GM18868 (cell line): Measurements from ENCODE around the gene ACOT2.
"Not testable (repeated sequence)": the region's sequence is repeated elsewhere in the genome, so short reads cannot be mapped to it uniquely, and the experiment has no call there.

Experiments
- ATAC-seq: cut with Tn5 transposase; IDR thresholded peaks from one replicate; pipeline ENCODE4 v1.9.1; 2021; ENCODE audit warnings: mild to moderate bottlenecking, moderate library complexity; ENCODE audit not compliant: unreplicated experiment

Gene ACOT2

GRCh38 chr14:73569185-73569958 lies at the start of gene ACOT2:
Gene ACOT2, plus strand, starts transcription at chr14:73569213. Its CDS starts 28 bp downstream, at chr14:73569241.
- peak; percentile 59 for ATAC-seq

- ATAC-seq = no peak
Observed at GRCh38 chr14:73521229-73521628, 47.8 kb upstream of the ACOT2 start.

GRCh38 chr14:73524493-73524892 lies 44.5 kb upstream of the ACOT2 start:
- ATAC-seq = no peak

- no peak for ATAC-seq
Observed at GRCh38 chr14:73526036-73526984, 42.7 kb upstream of the ACOT2 start.

GRCh38 chr14:73529356-73529755 lies 39.7 kb upstream of the ACOT2 start:
- ATAC-seq = not testable (repeated sequence)

- ATAC-seq = not testable (repeated sequence)
Observed at GRCh38 chr14:73531971-73532370, 37.0 kb upstream of the ACOT2 start.

- not testable (repeated sequence) for ATAC-seq
Observed at GRCh38 chr14:73537244-73538045, 31.6 kb upstream of the ACOT2 start.

GRCh38 chr14:73539017-73539416 lies 30.0 kb upstream of the ACOT2 start:
- peak; percentile 89 for ATAC-seq

- not testable (repeated sequence) for ATAC-seq
Observed at GRCh38 chr14:73542961-73543360, 26.1 kb upstream of the ACOT2 start.

GRCh38 chr14:73545353-73545752 lies 23.7 kb upstream of the ACOT2 start:
- ATAC-seq = not testable (repeated sequence)

- ATAC-seq = not testable (repeated sequence)
Observed at GRCh38 chr14:73549097-73549496, 19.9 kb upstream of the ACOT2 start.

GRCh38 chr14:73549889-73550524 lies 19.0 kb upstream of the ACOT2 start:
- not testable (repeated sequence) for ATAC-seq

- no peak for ATAC-seq
Observed at GRCh38 chr14:73553845-73554244, 15.2 kb upstream of the ACOT2 start.

- not testable (repeated sequence) for ATAC-seq
Observed at GRCh38 chr14:73557201-73557600, 11.8 kb upstream of the ACOT2 start.

GRCh38 chr14:73558238-73558637 lies 10.8 kb upstream of the ACOT2 start:
- not testable (repeated sequence) for ATAC-seq

- not testable (repeated sequence) for ATAC-seq
Observed at GRCh38 chr14:73562256-73562655, 6.8 kb upstream of the ACOT2 start.

GRCh38 chr14:73562696-73563095 lies 6.3 kb upstream of the ACOT2 start:
- ATAC-seq = not testable (repeated sequence)

- ATAC-seq = not testable (repeated sequence)
Observed at GRCh38 chr14:73566431-73566830, 2.6 kb upstream of the ACOT2 start.

GRCh38 chr14:73566935-73567334 lies 2.1 kb upstream of the ACOT2 start:
- ATAC-seq = not testable (repeated sequence)

- ATAC-seq = no peak
Observed at GRCh38 chr14:73567358-73567757, 1.7 kb upstream of the ACOT2 start.
